GM12878 (cell line): ENCODE data around the gene CD84. TPM values are rescaled to one million over a fixed set of nuclear protein-coding genes. Genes with fewer than 3 reads are reported as not detected.

ENCODE experiments used
- BACH1 ChIP-seq: fragments of 450-650 bp; IDR thresholded peaks from 2 replicates; pipeline ENCODE4 v1.6.1; 2017; ENCODE audit warnings: mild to moderate bottlenecking, borderline replicate concordance
- EP300 ChIP-seq, 2 experiments: fragments of 150-350 bp in 1 of 2; IDR thresholded peaks; 2 replicates each; pipeline ENCODE4 v1.6.1; 2011 to 2012; ENCODE audit warnings: low read depth in 2 of 2, low read length in 2 of 2, borderline replicate concordance in 1 of 2, improper control_type of control experiment in 1 of 2, inconsistent platforms in 1 of 2; ENCODE audit not compliant: control insufficient read depth in 1 of 2
- IKZF2 ChIP-seq, 2 experiments: fragments of 450-650 bp; IDR thresholded peaks; 2 replicates each; pipeline ENCODE4 v1.6.1; 2017; ENCODE audit warnings: mild to moderate bottlenecking in 2 of 2, moderate library complexity in 2 of 2
- KAT2A ChIP-seq: conservative IDR thresholded peaks from 2 replicates; pipeline ENCODE4 v1.6.1; 2011; ENCODE audit warnings: low read depth, low read length; ENCODE audit not compliant: control insufficient read depth
- MEF2A ChIP-seq: IDR thresholded peaks from 2 replicates; pipeline ENCODE4 v1.6.1; 2011; ENCODE audit warnings: low read depth, mild to moderate bottlenecking, low read length, moderate library complexity; ENCODE audit not compliant: insufficient read depth
- MEF2B ChIP-seq: fragments of 450-650 bp; IDR thresholded peaks from 2 replicates; pipeline ENCODE4 v1.6.1; 2018; ENCODE audit warnings: mild to moderate bottlenecking, moderate library complexity; ENCODE audit not compliant: partially characterized antibody, poor library complexity, severe bottlenecking
- NFYA ChIP-seq: IDR thresholded peaks from 2 replicates; pipeline ENCODE4 v1.6.1; 2011; ENCODE audit warnings: low read depth, mild to moderate bottlenecking, low read length, improper control_type of control experiment, borderline replicate concordance
- SIX5 ChIP-seq: IDR thresholded peaks from 2 replicates; pipeline ENCODE4 v1.6.1; 2011; ENCODE audit warnings: mild to moderate bottlenecking, low read depth, low read length, moderate library complexity; ENCODE audit not compliant: severe bottlenecking
- SMAD5 ChIP-seq: IDR thresholded peaks from 2 replicates; pipeline ENCODE4 v1.6.1; 2016; ENCODE audit warnings: antibody characterized with exemption, low read depth
- SREBF1 ChIP-seq: IDR thresholded peaks from 2 replicates; pipeline ENCODE4 v1.6.1; 2012; ENCODE audit warnings: mild to moderate bottlenecking, low read length
- SUPT20H ChIP-seq: IDR thresholded peaks from 2 replicates; pipeline ENCODE4 v1.6.1; 2011; ENCODE audit warnings: low read depth, mild to moderate bottlenecking, low read length, moderate library complexity, borderline replicate concordance; ENCODE audit not compliant: control insufficient read depth
- TCF12 ChIP-seq: IDR thresholded peaks from 2 replicates; pipeline ENCODE4 v1.6.1; 2011; ENCODE audit warnings: low read depth, mild to moderate bottlenecking, low read length
- YY1 ChIP-seq: IDR thresholded peaks from 2 replicates; pipeline ENCODE4 v1.6.1; 2011; ENCODE audit warnings: low read depth, mild to moderate bottlenecking, low read length
- polyA plus RNA-seq, 11 experiments: library from polyadenylated mRNA; depleted of rRNA in 4 of 11; unstranded in 6 of 11; stranded (reverse) in 5 of 11; fragments of >200 nt; fragmentation: Nextera tagmentation in 4 of 11; fragmentation: Illumina TruSeq in 1 of 11; extraction: Ambion mirVana in 4 of 11; extraction: Trizol in 1 of 11; gene quantifications; 1 replicate in 1 of 11; 2 replicates in 10 of 11; pipeline versions ENCODE4 v1.2.1 to v1.2.3, GENCODE V29; 2011 to 2016; ENCODE audit warnings: inconsistent platforms in 2 of 11, missing spikeins in 2 of 11, low read depth in 1 of 11
- total RNA-seq, 4 experiments: library from RNA; depleted of rRNA in 3 of 4; stranded (reverse); fragments of >200 nt in 3 of 4; fragmentation: Illumina TruSeq in 1 of 4; extraction: Trizol in 1 of 4; gene quantifications; 2 replicates each; pipeline versions ENCODE4 v1.2.1 to v1.2.3, GENCODE V29; 2013 to 2021
- TF ChIP-seq, protein P1 (sequence below): fragments of 150-350 bp; IDR thresholded peaks from 2 replicates; pipeline ENCODE4 v1.6.1; 2014; ENCODE audit warnings: mild to moderate bottlenecking, low read depth, low read length
- TF ChIP-seq, protein P2 (sequence below): fragments of 450-650 bp; IDR thresholded peaks from 2 replicates; pipeline ENCODE4 v1.6.1; 2018; ENCODE audit warnings: mild to moderate bottlenecking, low read depth, moderate library complexity; ENCODE audit not compliant: partially characterized antibody
- TF ChIP-seq, protein P3 (sequence below): fragments of 450-650 bp; IDR thresholded peaks from 2 replicates; pipeline ENCODE4 v1.6.1; 2017; ENCODE audit warnings: low read depth, mild to moderate bottlenecking, moderate library complexity
- TF ChIP-seq, protein P4 (sequence below): IDR thresholded peaks from 2 replicates; pipeline ENCODE4 v1.6.1; 2012; ENCODE audit warnings: mild to moderate bottlenecking, low read depth, low read length
- TF ChIP-seq, protein P5 (sequence below): IDR thresholded peaks from 2 replicates; pipeline ENCODE4 v1.6.1; 2011; ENCODE audit warnings: low read depth, low read length, improper control_type of control experiment, borderline replicate concordance

CD84 gene
- total and polyA plus RNA-seq, 10 of the 15 experiments (the other 5 are each of a cell fraction or from before 2014, with no cell fraction given) = 3.4 to 20.3 (median 11.7) TPM

DNA sequence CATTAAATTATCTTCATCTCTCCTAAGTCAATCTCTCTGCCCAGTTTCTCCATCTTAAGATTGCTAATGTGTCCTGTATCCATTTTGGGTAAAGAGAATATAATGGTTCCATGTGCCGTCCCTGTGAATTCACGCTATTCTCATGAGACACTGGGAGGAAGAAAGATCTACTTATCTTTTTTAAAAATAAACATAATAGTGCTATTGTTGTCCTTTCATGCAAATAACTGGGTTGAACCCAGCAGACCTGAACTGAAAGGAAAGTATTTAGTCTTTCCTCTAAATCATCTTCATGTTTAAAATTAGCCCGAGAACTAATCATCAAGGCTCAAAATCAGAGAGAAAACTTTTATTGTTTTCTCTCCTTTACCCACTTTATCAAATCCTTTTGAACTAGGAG lies 45.2 kb upstream of the CD84 start (continued):
- TF ChIP-seq MEF2B (peak; percentile 95), YY1 (peak; percentile 44; the same call in 1 of the 2 replicates), SUPT20H (no peak), MEF2A (peak; percentile 96), IKZF2 (IDR thresholded peaks at IDR 0.05) (peak; percentile 55 to 69; a peak in 2 of 4 replicates), BACH1 (no peak), SREBF1 (no peak), KAT2A (no peak), NFYA (no peak), EP300 (IDR thresholded peaks at IDR 0.05; ENCODE audit: borderline replicate concordance in 1 of 2, control insufficient read depth in 1 of 2, low read depth in 2 of 2, low read length in 2 of 2) (no peak; a peak in 1 of 4 replicates), SIX5 (no peak), SMAD5 (no peak), TCF12 (no peak)
- TF ChIP-seq, protein P1, sequence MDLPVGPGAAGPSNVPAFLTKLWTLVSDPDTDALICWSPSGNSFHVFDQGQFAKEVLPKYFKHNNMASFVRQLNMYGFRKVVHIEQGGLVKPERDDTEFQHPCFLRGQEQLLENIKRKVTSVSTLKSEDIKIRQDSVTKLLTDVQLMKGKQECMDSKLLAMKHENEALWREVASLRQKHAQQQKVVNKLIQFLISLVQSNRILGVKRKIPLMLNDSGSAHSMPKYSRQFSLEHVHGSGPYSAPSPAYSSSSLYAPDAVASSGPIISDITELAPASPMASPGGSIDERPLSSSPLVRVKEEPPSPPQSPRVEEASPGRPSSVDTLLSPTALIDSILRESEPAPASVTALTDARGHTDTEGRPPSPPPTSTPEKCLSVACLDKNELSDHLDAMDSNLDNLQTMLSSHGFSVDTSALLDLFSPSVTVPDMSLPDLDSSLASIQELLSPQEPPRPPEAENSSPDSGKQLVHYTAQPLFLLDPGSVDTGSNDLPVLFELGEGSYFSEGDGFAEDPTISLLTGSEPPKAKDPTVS = no peak
- TF ChIP-seq, protein P2, sequence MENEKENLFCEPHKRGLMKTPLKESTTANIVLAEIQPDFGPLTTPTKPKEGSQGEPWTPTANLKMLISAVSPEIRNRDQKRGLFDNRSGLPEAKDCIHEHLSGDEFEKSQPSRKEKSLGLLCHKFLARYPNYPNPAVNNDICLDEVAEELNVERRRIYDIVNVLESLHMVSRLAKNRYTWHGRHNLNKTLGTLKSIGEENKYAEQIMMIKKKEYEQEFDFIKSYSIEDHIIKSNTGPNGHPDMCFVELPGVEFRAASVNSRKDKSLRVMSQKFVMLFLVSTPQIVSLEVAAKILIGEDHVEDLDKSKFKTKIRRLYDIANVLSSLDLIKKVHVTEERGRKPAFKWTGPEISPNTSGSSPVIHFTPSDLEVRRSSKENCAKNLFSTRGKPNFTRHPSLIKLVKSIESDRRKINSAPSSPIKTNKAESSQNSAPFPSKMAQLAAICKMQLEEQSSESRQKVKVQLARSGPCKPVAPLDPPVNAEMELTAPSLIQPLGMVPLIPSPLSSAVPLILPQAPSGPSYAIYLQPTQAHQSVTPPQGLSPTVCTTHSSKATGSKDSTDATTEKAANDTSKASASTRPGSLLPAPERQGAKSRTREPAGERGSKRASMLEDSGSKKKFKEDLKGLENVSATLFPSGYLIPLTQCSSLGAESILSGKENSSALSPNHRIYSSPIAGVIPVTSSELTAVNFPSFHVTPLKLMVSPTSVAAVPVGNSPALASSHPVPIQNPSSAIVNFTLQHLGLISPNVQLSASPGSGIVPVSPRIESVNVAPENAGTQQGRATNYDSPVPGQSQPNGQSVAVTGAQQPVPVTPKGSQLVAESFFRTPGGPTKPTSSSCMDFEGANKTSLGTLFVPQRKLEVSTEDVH = no peak
- TF ChIP-seq, protein P3, sequence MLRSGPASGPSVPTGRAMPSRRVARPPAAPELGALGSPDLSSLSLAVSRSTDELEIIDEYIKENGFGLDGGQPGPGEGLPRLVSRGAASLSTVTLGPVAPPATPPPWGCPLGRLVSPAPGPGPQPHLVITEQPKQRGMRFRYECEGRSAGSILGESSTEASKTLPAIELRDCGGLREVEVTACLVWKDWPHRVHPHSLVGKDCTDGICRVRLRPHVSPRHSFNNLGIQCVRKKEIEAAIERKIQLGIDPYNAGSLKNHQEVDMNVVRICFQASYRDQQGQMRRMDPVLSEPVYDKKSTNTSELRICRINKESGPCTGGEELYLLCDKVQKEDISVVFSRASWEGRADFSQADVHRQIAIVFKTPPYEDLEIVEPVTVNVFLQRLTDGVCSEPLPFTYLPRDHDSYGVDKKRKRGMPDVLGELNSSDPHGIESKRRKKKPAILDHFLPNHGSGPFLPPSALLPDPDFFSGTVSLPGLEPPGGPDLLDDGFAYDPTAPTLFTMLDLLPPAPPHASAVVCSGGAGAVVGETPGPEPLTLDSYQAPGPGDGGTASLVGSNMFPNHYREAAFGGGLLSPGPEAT = peak; percentile 74
- TF ChIP-seq, protein P4, sequence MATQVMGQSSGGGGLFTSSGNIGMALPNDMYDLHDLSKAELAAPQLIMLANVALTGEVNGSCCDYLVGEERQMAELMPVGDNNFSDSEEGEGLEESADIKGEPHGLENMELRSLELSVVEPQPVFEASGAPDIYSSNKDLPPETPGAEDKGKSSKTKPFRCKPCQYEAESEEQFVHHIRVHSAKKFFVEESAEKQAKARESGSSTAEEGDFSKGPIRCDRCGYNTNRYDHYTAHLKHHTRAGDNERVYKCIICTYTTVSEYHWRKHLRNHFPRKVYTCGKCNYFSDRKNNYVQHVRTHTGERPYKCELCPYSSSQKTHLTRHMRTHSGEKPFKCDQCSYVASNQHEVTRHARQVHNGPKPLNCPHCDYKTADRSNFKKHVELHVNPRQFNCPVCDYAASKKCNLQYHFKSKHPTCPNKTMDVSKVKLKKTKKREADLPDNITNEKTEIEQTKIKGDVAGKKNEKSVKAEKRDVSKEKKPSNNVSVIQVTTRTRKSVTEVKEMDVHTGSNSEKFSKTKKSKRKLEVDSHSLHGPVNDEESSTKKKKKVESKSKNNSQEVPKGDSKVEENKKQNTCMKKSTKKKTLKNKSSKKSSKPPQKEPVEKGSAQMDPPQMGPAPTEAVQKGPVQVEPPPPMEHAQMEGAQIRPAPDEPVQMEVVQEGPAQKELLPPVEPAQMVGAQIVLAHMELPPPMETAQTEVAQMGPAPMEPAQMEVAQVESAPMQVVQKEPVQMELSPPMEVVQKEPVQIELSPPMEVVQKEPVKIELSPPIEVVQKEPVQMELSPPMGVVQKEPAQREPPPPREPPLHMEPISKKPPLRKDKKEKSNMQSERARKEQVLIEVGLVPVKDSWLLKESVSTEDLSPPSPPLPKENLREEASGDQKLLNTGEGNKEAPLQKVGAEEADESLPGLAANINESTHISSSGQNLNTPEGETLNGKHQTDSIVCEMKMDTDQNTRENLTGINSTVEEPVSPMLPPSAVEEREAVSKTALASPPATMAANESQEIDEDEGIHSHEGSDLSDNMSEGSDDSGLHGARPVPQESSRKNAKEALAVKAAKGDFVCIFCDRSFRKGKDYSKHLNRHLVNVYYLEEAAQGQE = no peak
- TF ChIP-seq, protein P5, sequence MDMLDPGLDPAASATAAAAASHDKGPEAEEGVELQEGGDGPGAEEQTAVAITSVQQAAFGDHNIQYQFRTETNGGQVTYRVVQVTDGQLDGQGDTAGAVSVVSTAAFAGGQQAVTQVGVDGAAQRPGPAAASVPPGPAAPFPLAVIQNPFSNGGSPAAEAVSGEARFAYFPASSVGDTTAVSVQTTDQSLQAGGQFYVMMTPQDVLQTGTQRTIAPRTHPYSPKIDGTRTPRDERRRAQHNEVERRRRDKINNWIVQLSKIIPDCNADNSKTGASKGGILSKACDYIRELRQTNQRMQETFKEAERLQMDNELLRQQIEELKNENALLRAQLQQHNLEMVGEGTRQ = no peak
